ENCODE data around the gene HOXC6. TPM values are rescaled to one million over a fixed set of nuclear protein-coding genes. Genes with fewer than 3 reads are reported as not detected.

The HOXC6 gene
- total and polyA plus RNA-seq, 2 donors (not counting 3 experiments of a cell fraction or from before 2014, with no cell fraction given) = 0.58 to 0.72 TPM

DNA sequence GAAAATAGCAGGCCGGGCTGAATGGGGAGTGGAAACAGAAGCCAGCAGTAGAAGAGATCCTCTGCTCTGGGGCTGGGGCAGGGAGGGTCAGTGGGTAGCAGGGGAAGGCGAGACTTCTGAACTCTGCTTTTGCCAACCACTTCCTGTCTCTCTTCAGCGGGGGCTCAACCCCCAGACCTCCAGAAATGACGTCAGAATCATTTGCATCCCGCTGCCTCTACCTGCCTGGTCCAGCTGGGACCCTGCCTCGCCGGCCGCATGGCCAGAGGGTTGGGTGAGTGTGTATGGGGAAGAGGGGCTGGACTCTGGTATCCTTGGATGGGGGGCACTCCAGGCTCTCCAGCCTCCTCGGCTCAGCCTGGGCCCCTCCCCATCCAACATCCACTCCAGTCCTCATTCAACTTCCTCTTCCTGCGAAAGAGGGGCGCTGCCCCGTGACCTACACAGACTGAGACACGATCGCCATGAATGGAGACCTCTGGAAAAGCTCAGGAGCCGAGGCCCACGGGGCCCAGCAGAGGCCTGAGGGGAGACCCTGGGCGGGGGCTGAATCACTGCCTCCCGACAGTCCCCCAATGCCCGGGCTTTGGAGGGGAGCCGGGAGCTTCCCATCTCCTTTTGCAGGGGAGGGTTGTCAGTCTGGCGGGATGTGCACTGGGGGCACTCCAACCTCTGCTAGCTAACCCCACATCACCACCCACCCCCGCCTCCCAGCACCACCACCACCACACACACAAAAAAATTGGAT is 24.9 kb downstream of the HOXC6 start:
- dilution Hi-C loops (cut with MboI; ENCODE audit: extremely low pct_ligation_motif_present, low sequenced_read_pairs) (no loop called here), intact Hi-C loops (cut with micrococcal nuclease) (no loop called here)
- H3K4me2 ChIP-seq (ENCODE audit: insufficient read depth, low read length) = no peak overlapping the region
- H3K9me1 ChIP-seq (replicated peaks; ENCODE audit: control insufficient read depth, extremely low read depth, insufficient read depth, low read length) = no peaks in the 10 kb centered on the region
- FAIRE-seq (no peak), DNase-seq (ENCODE audit: low read depth, low spot score) (no peak)
- H3K4me3 ChIP-seq (replicated peaks in 1 of 3; ENCODE audit: insufficient read depth in 1 of 3, low read depth in 1 of 3, low read length in 3 of 3) = no peak overlapping the region
- H2AFZ ChIP-seq (ENCODE audit: low read depth, low read length) = no peak overlapping the region
- no peaks in the 10 kb centered on the region for H3K4me1 ChIP-seq (ENCODE audit: control insufficient read depth, extremely low read depth, insufficient read depth, low read length)
- TF ChIP-seq GATA2 (IDR thresholded peaks at IDR 0.05; ENCODE audit: insufficient read depth, insufficient read length, low read depth, low read length) = no peak
- TF ChIP-seq FOS (IDR thresholded peaks at IDR 0.05; ENCODE audit: borderline replicate concordance, insufficient read depth, low read length) = no peak
- no peak for TF ChIP-seq CTCF (IDR thresholded peaks at IDR 0.05; ENCODE audit: extremely low read depth in 1 of 2, insufficient read depth in 1 of 2, low read depth in 1 of 2, low read length in 2 of 2)
- TF ChIP-seq POLR2A (IDR thresholded peaks at IDR 0.05; ENCODE audit: low read depth, low read length) = no peak
- no peak for TF ChIP-seq EZH2 (IDR thresholded peaks at IDR 0.05; ENCODE audit: borderline replicate concordance, low read depth, low read length, severe bottlenecking)
- POLR2A ChIA-PET = no interaction called here
- H3K27me3 ChIP-seq (ENCODE audit: control insufficient read depth in 2 of 2, insufficient read depth in 2 of 2, low read length in 2 of 2) = peaks cover 78 to 92% of the 10 kb centered on the region in 2 experiments
- no peak overlapping the region for H3K9ac ChIP-seq (replicated peaks; ENCODE audit: extremely low read depth, insufficient read depth, low read length)
- H3K79me2 ChIP-seq (ENCODE audit: control insufficient read depth, insufficient read depth, low read length) = no peaks in the 10 kb centered on the region
- no peak overlapping the region for H3K27ac ChIP-seq (ENCODE audit: insufficient read depth, low read depth, low read length)
- no peaks in the 10 kb centered on the region for H4K20me1 ChIP-seq (replicated peaks; ENCODE audit: control insufficient read depth, extremely low read depth, insufficient read depth, low read length)
- no peaks in the 10 kb centered on the region for H3K36me3 ChIP-seq (ENCODE audit: control insufficient read depth in 2 of 2, extremely low read depth in 1 of 2, insufficient read depth in 2 of 2, low read length in 2 of 2)
- BruUV-seq (replicated peaks) = no TSS peak
- H3K9me3 ChIP-seq (replicated peaks; ENCODE audit: control insufficient read depth, insufficient read depth, low read length) = no peaks in the 10 kb centered on the region
- CTCF ChIA-PET = interaction anchor here (0.6 to 1.9 kb wide), 5 partner anchors 8 to 155 kb away, joined by 3 to 9 read pairs (median 4); partner anchors contain the start of gene HOXC5
